Transverse colon (tissue), 4 donors: ENCODE measurements around the gene PMFBP1. TPM values are rescaled to one million over a fixed set of nuclear protein-coding genes. Genes with fewer than 3 reads are reported as not detected.

Source experiments
- DNase-seq: peaks from one replicate; pipeline ENCODE4 v3.0.0-alpha.2; 2019
- H3K27ac ChIP-seq, 4 donors: fragments of 200-600 bp; sonication (generic); 2 replicates each; pipeline ENCODE4 v1.5.1; 2016 to 2018; ENCODE audit warnings: inconsistent platforms in 4 of 4
- H3K27me3 ChIP-seq: fragments of 200-600 bp; sonication (generic); 2 replicates; pipeline ENCODE4 v1.5.1; 2017; ENCODE audit warnings: inconsistent platforms
- H3K36me3 ChIP-seq, 4 donors: fragments of 200-600 bp; sonication (generic); 2 replicates each; pipeline ENCODE4 v1.5.1; 2017 to 2019; ENCODE audit warnings: inconsistent platforms in 4 of 4
- H3K4me1 ChIP-seq, 4 donors: fragments of 200-600 bp; sonication (generic); 2 replicates each; pipeline ENCODE4 v1.5.1; 2017 to 2020; ENCODE audit warnings: inconsistent platforms in 4 of 4
- H3K4me3 ChIP-seq, 4 donors: fragments of 200-600 bp; sonication (generic); 1 replicate in 1 of 4; 2 replicates in 3 of 4; pipeline versions ENCODE4 v1.5.1 to v1.6.1; 2017 to 2019; ENCODE audit warnings: inconsistent platforms in 4 of 4
- H3K9me3 ChIP-seq, 2 donors: fragments of 200-600 bp; sonication (generic); 2 replicates each; pipeline ENCODE4 v1.5.1; 2017 to 2019; ENCODE audit warnings: inconsistent platforms in 2 of 2
- EP300 ChIP-seq: sonication (generic); formaldehyde crosslinking; IDR thresholded peaks from one replicate; pipeline ENCODE4 v1.6.1; 2017; ENCODE audit warnings: antibody characterized with exemption, low read depth
- POLR2A ChIP-seq: fragments of 450-650 bp; IDR thresholded peaks from one replicate; pipeline ENCODE4 v1.6.1; 2016; ENCODE audit warnings: antibody characterized with exemption, mild to moderate bottlenecking, moderate library complexity
- POLR2AphosphoS5 ChIP-seq, 3 donors: sonication (generic); formaldehyde crosslinking; IDR thresholded peaks; one replicate each; pipeline ENCODE4 v1.6.1; 2016; ENCODE audit warnings: antibody characterized with exemption in 3 of 3
- WGBS, 2 donors: methylation state at CpG; one replicate each; pipeline ENCODE4 v1.1.5; 2018; ENCODE audit warnings: low coverage in 1 of 2; 5-methylcytosine and 5-hydroxymethylcytosine counted together
- in situ Hi-C, 4 donors: fragments of 200-750 bp; cut with MboI; loops; one replicate each; pipeline versions ENCODE4 v1.15.0 to v1.15.1; 2017; ENCODE audit warnings: low sequenced_read_pairs in 3 of 4, low pct_ligation_motif_present in 1 of 4, low pct_unique_long_range_greater_than_20kb in 1 of 4
- intact Hi-C: fragments of 100-400 bp; cut with DNase I; formaldehyde crosslinking; loops from one replicate; pipeline ENCODE4 v1.15.1; 2023; ENCODE audit warnings: low total_unique reads
- total RNA-seq, 4 donors: library from RNA; depleted of rRNA; stranded (reverse); fragments of >200 nt; gene quantifications; one replicate each; pipeline ENCODE4 v1.1.0, GENCODE V29; 2016
- TF ChIP-seq, protein P1 (sequence below), 5 experiments: fragments of 200-600 bp in 3 of 5; fragments of 450-650 bp in 2 of 5; sonication (generic) in 3 of 5; IDR thresholded peaks; 1 replicate in 2 of 5; 2 replicates in 3 of 5; pipeline ENCODE4 v1.5.1; 2016 to 2017; ENCODE audit warnings: antibody characterized with exemption in 5 of 5, inconsistent platforms in 3 of 5, mild to moderate bottlenecking in 2 of 5, moderate library complexity in 1 of 5

The PMFBP1 gene
- total RNA-seq, 4 donors from 2014 or later, result 0.75 to 8.4 (median 4.2) TPM

DNA sequence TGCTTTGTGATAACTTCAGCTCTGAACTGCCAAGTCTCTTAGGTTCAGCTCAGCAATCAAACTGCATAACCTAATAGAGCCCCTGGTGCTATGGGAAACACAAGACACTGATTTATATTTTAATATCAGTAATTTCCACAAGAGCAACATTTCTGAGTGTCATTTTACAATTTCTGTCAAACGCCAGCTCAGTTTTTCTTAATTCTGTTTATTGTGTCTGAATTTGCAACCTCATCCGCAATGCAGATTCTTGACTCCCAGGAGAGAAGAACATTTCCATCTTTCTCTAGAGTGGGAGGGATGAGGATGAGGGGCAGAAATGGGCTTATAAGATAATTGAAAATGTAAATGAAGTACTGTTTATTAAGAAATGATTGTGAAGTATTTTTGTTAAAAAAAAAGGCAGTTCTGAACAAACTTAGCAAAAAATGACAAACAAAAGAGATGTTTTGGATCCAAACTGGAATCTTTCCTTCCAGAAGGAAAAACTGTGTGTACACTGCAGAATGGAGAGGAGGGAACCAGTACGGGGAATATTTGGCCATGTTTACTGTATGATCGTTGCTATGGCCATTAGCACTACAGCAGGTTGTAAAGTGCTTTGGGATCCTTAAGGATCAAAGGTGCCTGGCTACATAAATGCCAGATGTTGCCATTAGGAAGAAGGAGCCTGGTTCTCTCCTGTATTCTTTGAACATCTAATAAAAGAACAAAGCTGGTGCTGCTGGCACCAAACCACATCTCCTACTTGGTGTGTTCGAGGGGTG is 7.4 kb upstream of the PMFBP1 start:
- intact Hi-C loops (no loop called here), in situ Hi-C loops (no loop called here)
- WGBS, 2 donors, result 32 to 44% methylated on average over 2 to 5 of the region's 5 CpGs
- H3K36me3 ChIP-seq, result no peaks in the 10 kb centered on the region
- no peak overlapping the region for H3K4me3 ChIP-seq
- TF ChIP-seq POLR2AphosphoS5 (IDR thresholded peaks at IDR 0.05) (peak in 2 of 3 donors; percentile 16 to 42), EP300 (no peak)
- TF ChIP-seq, protein P1, sequence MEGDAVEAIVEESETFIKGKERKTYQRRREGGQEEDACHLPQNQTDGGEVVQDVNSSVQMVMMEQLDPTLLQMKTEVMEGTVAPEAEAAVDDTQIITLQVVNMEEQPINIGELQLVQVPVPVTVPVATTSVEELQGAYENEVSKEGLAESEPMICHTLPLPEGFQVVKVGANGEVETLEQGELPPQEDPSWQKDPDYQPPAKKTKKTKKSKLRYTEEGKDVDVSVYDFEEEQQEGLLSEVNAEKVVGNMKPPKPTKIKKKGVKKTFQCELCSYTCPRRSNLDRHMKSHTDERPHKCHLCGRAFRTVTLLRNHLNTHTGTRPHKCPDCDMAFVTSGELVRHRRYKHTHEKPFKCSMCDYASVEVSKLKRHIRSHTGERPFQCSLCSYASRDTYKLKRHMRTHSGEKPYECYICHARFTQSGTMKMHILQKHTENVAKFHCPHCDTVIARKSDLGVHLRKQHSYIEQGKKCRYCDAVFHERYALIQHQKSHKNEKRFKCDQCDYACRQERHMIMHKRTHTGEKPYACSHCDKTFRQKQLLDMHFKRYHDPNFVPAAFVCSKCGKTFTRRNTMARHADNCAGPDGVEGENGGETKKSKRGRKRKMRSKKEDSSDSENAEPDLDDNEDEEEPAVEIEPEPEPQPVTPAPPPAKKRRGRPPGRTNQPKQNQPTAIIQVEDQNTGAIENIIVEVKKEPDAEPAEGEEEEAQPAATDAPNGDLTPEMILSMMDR (IDR thresholded peaks at IDR 0.05), result no peak
- DNase-seq, result no peak
- peaks cover 0 to 9% (median 2%) of the 10 kb centered on the region in 4 donors for H3K4me1 ChIP-seq
- peak overlapping the region in 1 of 4 donors; percentile 36 for H3K27ac ChIP-seq
- H3K27me3 ChIP-seq, result no peaks in the 10 kb centered on the region
- no peaks in the 10 kb centered on the region for H3K9me3 ChIP-seq

GRCh38 chr16:72174726-72175125 is 2.8 kb upstream of the PMFBP1 start:
- intact Hi-C loops (no loop called here), in situ Hi-C loops (no loop called here)
- H3K36me3 ChIP-seq, result no peaks in the 10 kb centered on the region
- H3K27ac ChIP-seq, result no peak overlapping the region
- H3K4me1 ChIP-seq, result peaks cover 0 to 5% (median 0%) of the 10 kb centered on the region in 4 donors
- 87% methylated on average over 2 of the region's 2 CpGs; no CpG with 5 or more reads in 1 of the 2 donors for WGBS, 2 donors
- no peaks in the 10 kb centered on the region for H3K27me3 ChIP-seq
- no peak overlapping the region for H3K4me3 ChIP-seq
- TF ChIP-seq POLR2A, result no peak
- no peak for TF ChIP-seq POLR2AphosphoS5 (IDR thresholded peaks at IDR 0.05)
- TF ChIP-seq, protein P1 (IDR thresholded peaks at IDR 0.05), result no peak
- no peak for TF ChIP-seq EP300
- H3K9me3 ChIP-seq, result no peaks in the 10 kb centered on the region
- DNase-seq, result no peak

DNA sequence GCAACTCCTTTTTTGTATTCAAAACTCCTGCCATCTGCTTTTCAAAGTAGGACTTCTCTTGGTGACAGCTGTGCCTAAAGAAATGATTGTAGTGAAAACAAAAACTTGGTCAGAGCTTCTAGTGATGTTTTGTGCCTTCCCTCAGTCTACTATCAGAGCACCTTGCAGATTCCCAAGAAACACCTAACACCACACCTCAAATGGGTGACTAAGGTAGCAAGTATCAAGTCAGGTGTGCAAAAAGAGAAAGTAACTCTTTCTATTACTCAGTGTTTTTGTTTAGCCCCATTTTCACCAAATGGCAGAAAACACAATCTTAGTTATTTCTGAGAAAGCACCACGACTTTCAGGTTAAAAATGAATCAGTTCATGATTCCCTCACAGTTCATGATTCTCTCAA is 2.0 kb upstream of the PMFBP1 start:
- no peaks in the 10 kb centered on the region for H3K36me3 ChIP-seq
- TF ChIP-seq POLR2AphosphoS5 (IDR thresholded peaks at IDR 0.05), result no peak
- TF ChIP-seq POLR2A, result no peak
- TF ChIP-seq, protein P1 (IDR thresholded peaks at IDR 0.05), result no peak
- no peak for TF ChIP-seq EP300
- intact Hi-C loops (no loop called here), in situ Hi-C loops (no loop called here)
- no peak for DNase-seq
- 67 to 78% methylated on average over 1 of the region's 1 CpG for WGBS, 2 donors
- H3K4me3 ChIP-seq, result no peak overlapping the region
- H3K27ac ChIP-seq, result no peak overlapping the region
- no peaks in the 10 kb centered on the region for H3K27me3 ChIP-seq
- no peaks in the 10 kb centered on the region for H3K9me3 ChIP-seq
- no peaks in the 10 kb centered on the region for H3K4me1 ChIP-seq

GRCh38 chr16:72171236-72171635 is 719 bp downstream of the PMFBP1 start:
- no peak for DNase-seq
- Histone ChIP-seq H3K9me3 (no peaks in the 10 kb centered on the region), H3K36me3 (no peaks in the 10 kb centered on the region), H3K27me3 (no peaks in the 10 kb centered on the region), H3K4me3 (no peak overlapping the region), H3K4me1 (no peaks in the 10 kb centered on the region), H3K27ac (no peak overlapping the region)
- TF ChIP-seq, protein P1 (IDR thresholded peaks at IDR 0.05), result no peak
- in situ Hi-C loops, result no loop called here
- intact Hi-C loops, result no loop called here
- 86 to 100% methylated on average over 1 of the region's 1 CpG for WGBS, 2 donors
